Cardiac fibroblast (primary cell): Measurements from ENCODE around the gene CLRN1.
A peak's percentile ranks its signal among the peaks of the same experiment; 100 is the strongest.

ENCODE experiments used
- DNase-seq, 2 donors: peaks; one replicate each; pipeline versions ENCODE4 v3.0.0 to v3.0.0-alpha.2; 2010; ENCODE audit warnings: low read depth in 2 of 2
- H3K4me3 ChIP-seq, 2 donors: replicated peaks in 1 of 2; 1 replicate in 1 of 2; 2 replicates in 1 of 2; pipeline ENCODE4 v1.5.1; 2011; ENCODE audit warnings: low read depth in 2 of 2, low read length in 2 of 2, mild to moderate bottlenecking in 2 of 2, moderate library complexity in 1 of 2
- TF ChIP-seq, protein P1 (sequence below): IDR thresholded peaks from one replicate; pipeline ENCODE4 v1.5.1; 2011; ENCODE audit warnings: low read depth, mild to moderate bottlenecking, low read length, inconsistent platforms

The CLRN1 gene

DNA sequence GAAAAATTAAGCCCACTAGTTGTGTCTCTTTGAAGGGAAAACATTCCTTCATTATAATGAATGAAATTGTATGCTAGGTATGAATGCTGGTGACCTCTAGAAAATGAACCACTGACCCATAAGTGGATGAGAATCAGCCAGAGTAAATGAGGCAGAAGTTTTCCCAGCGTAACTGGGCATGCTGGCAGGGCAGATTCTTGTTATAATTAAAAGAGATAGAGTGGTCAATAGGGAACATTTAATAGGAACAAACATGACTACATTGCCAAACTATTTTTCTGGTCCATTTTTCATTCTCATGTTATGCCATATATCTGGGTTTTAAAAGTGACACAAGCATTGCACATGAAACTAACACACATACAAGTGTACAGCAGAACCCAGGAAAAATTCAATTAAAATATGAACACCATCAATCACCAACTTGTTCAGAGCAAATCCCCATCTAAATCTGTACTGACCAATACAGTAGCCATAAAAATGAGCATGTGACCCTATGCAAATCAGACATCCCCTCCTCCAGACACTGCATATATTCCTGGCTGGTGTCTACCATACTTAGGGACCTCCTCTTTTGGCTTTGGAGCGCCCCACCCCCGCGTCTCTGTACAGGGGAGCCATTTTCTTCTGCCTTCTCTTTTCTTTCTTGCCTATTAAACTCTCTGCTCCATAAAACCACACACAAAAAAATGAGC, 4.0 kb downstream of the CLRN1 start:
- no peak for DNase-seq
- no peak overlapping the region for H3K4me3 ChIP-seq
- TF ChIP-seq, protein P1, sequence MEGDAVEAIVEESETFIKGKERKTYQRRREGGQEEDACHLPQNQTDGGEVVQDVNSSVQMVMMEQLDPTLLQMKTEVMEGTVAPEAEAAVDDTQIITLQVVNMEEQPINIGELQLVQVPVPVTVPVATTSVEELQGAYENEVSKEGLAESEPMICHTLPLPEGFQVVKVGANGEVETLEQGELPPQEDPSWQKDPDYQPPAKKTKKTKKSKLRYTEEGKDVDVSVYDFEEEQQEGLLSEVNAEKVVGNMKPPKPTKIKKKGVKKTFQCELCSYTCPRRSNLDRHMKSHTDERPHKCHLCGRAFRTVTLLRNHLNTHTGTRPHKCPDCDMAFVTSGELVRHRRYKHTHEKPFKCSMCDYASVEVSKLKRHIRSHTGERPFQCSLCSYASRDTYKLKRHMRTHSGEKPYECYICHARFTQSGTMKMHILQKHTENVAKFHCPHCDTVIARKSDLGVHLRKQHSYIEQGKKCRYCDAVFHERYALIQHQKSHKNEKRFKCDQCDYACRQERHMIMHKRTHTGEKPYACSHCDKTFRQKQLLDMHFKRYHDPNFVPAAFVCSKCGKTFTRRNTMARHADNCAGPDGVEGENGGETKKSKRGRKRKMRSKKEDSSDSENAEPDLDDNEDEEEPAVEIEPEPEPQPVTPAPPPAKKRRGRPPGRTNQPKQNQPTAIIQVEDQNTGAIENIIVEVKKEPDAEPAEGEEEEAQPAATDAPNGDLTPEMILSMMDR = no peak

DNA sequence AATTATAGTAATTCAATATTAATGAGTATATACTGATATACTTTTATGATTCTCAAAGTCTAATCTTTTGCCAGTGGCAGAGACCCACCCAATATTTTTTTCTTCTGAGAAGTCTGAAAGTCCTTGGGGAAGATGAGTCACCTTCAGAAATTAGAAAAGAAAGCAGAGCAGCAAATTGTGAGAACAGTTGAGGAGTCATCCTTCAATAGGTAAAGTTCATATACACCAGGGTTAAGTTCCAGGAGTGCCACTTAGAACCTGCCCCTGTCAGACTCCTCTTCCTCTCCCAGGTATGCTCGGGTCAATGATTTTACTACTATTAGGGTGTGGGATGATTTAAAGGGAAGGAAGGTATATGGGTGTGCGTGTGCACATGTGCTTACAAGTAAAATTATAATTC, 7.1 kb downstream of the CLRN1 start:
- no peak overlapping the region for H3K4me3 ChIP-seq
- DNase-seq = peak in 1 of 2 donors; percentile 34
- TF ChIP-seq, protein P1 = no peak

DNA sequence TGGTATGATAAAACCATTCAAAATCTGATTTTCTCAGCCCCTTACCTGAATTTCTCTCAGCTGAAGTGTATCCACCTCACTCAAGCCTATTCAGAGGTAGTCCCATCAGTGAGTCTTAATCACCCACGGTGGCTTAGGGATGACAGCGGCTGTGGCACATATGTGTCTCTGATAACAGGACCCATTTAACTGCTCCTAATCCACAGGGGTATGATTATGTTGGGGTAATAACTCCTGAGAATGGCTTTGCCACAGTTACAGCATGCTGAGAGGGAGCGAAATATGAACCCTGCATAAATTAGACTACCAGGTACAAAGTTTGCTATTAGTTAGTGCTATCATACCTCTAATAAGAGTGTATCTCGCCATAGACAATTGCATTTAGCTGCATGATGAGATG, 10.6 kb downstream of the CLRN1 start:
- DNase-seq = no peak
- TF ChIP-seq, protein P1 = no peak
- no peak overlapping the region for H3K4me3 ChIP-seq

DNA sequence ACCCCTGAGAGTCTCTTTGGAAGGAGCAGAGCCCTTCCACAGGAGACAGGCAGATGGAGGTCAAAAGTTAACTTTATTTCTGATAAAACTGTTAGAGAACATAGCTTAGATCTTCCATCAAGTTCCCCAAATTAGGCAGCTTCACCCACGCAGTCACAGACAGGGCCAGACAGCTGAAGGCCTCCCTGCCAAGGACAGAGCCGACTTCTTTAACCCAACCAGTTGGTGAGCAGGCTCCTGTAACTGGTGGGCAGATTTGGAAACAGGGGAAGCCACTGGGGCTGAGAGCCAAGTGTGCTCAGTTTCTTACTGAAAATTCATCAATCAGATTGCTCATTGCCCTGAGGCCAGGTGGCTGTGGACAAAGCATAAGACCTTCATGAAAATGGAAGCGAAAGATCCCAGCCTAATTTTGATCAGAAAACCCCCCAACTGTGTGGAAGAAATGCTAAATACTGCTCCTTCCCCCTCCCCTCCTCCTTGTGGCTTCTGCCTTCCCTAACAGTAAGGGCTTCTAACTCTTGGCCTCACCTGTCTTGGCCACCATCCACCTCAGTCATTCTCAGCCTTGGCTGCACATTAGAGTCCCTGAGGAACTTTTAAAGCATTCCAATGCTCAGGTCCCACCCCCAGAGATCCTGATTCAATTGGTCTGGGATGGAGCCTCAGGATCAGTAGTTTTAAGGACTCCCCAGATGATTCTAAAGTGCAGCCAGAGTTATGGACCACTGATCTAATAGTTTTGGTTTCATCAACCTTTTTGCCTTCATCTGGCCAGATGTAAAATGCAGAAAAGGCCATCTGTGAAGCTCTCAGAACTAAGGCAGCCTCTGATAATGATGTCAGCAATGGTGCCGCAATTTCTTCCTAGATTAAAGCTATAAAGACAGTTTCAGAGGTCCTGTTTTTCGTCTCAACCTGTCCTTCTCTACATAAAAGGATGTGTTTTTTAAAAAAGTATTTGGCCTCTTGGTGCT, 11.5 kb downstream of the CLRN1 start:
- TF ChIP-seq, protein P1 = no peak
- no peak overlapping the region for H3K4me3 ChIP-seq
- no peak for DNase-seq

DNA sequence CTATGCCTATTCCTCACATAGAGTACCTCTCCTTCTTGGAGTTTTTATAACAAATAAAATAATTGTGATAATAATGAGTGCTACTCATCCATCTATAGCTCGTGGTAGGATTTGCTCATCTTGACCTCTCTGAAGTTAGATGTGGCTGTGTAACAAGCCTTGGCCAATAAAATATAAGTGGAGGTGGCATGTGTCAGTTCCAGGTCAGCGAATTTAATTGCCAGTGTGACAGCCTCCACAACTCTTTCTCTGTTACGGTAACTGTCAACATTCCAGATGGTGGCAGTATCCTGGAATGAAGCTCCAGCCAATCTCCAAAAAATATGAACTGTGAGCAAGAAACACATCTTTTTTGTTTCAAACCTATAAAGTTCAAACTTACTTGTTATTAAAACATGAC, 13.8 kb downstream of the CLRN1 start:
- TF ChIP-seq, protein P1 = no peak
- no peak overlapping the region for H3K4me3 ChIP-seq
- no peak for DNase-seq

DNA sequence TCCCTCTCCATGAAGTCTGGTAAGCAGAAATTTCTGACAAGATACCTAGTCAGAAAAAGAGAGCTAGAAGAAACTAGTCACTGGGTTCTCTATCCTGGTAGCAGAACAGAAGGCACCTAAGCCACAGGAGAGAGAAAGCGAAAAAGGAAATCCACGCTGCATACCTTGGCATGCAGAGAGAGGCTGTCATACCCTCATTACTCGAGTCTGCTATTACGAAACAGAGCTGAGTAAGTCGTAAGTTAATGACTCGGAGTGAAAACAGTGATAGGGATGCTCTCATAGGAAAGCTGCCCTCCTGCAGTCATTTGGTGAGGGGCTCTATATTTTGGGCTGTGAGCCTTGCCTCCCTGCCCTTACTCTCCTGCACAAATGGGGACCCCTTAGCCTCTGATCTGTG, 16.2 kb downstream of the CLRN1 start:
- peak; percentile 22 to 59 for DNase-seq
- H3K4me3 ChIP-seq = no peak overlapping the region
- TF ChIP-seq, protein P1 = no peak
